Ovary (tissue), 3 donors: ENCODE measurements around the gene STK16.

Experiments
- CTCF ChIP-seq, 3 donors: fragments of 450-650 bp in 2 of 3; fragments of 200-600 bp in 1 of 3; IDR thresholded peaks; one replicate each; pipeline versions ENCODE4 v1.5.1 to v1.8.0; 2016 to 2022; ENCODE audit warnings: antibody characterized with exemption in 3 of 3, mild to moderate bottlenecking in 1 of 3
- EP300 ChIP-seq: sonication (generic); formaldehyde crosslinking; IDR thresholded peaks from one replicate; pipeline ENCODE4 v1.6.1; 2017; ENCODE audit warnings: antibody characterized with exemption
- donor health status: DM: no; HTN: no; CAD: no.

- TF ChIP-seq CTCF (IDR thresholded peaks at IDR 0.05), result no peak
- TF ChIP-seq EP300, result no peak
Measured at GRCh38 chr2:219221957-219222518, 23.2 kb upstream of the STK16 start.
